Right lobe of liver (tissue), 6 donors: ENCODE data around the gene OVCH1. TPM values are rescaled to one million over a fixed set of nuclear protein-coding genes. Genes with fewer than 3 reads are reported as not detected.

Experiments used
- ATAC-seq, 4 donors: fragments of 200-7000 bp; cut with Tn5 transposase; one replicate each; pipeline ENCODE4 v1.9.1; 2020; ENCODE audit warnings: mild to moderate bottlenecking in 4 of 4, moderate library complexity in 4 of 4
- DNase-seq, 3 donors: peaks; one replicate each; pipeline ENCODE4 v3.0.0-alpha.2; 2020
- H3K27ac ChIP-seq, 3 donors: fragments of 200-600 bp; one replicate each; pipeline ENCODE4 v1.8.0; 2022
- H3K27me3 ChIP-seq, 2 donors: fragments of 200-600 bp; one replicate each; pipeline ENCODE4 v1.8.0; 2022
- H3K36me3 ChIP-seq, 4 donors: fragments of 200-600 bp; sonication (generic) in 1 of 4; one replicate each; pipeline versions ENCODE4 v1.5.1 to v1.8.0; 2017 to 2022; ENCODE audit warnings: control low read depth in 1 of 4
- H3K4me1 ChIP-seq, 4 donors: fragments of 200-600 bp; sonication (generic) in 1 of 4; one replicate each; pipeline versions ENCODE4 v1.5.1 to v1.8.0; 2017 to 2022; ENCODE audit warnings: control low read depth in 1 of 4
- H3K4me3 ChIP-seq, 3 donors: fragments of 200-600 bp; one replicate each; pipeline ENCODE4 v1.8.0; 2022
- H3K9me3 ChIP-seq, 4 donors: fragments of 200-600 bp; sonication (generic) in 1 of 4; one replicate each; pipeline versions ENCODE4 v1.5.1 to v1.8.0; 2017 to 2022; ENCODE audit warnings: control low read depth in 1 of 4
- CTCF ChIP-seq, 4 donors: fragments of 200-600 bp in 3 of 4; fragments of 450-650 bp in 1 of 4; IDR thresholded peaks; one replicate each; pipeline versions ENCODE4 v1.5.1 to v1.8.0; 2016 to 2022; ENCODE audit warnings: antibody characterized with exemption in 4 of 4, mild to moderate bottlenecking in 2 of 4
- POLR2A ChIP-seq: fragments of 450-650 bp; IDR thresholded peaks from one replicate; pipeline ENCODE4 v1.6.1; 2017; ENCODE audit warnings: antibody characterized with exemption, mild to moderate bottlenecking
- WGBS: methylation state at CpG from one replicate; pipeline ENCODE4 v1.1.6; 2018; ENCODE audit warnings: low coverage, low lambda C conversion rate; ENCODE audit not compliant: insufficient coverage; ENCODE audit errors: missing lambda C conversion rate; 5-methylcytosine and 5-hydroxymethylcytosine counted together
- intact Hi-C, 2 donors: fragments of 100-400 bp; cut with DNase I; formaldehyde crosslinking; loops; one replicate each; pipeline versions ENCODE4 v1.11.2 to v1.14.1; 2022
- total RNA-seq, 6 experiments: library from RNA; depleted of rRNA in 2 of 6; stranded (reverse); fragments of >200 nt in 2 of 6; fragmentation: NEBNext Ultra II Directional in 3 of 6; extraction: Animal tissue kit (Norgen Biotek cat#: 25700) in 3 of 6; gene quantifications; one replicate each; pipeline versions ENCODE4 v1.1.0 to v1.2.4, GENCODE V29; 2016 to 2023
- donor health status: DM: no; HTN: yes; CAD: no.
- donor health status: DM: no; HTN: no; CAD: no.
- donor health status: DM: no; HTN: no; CAD: no.
- donor health status: DM: no; HTN: yes; CAD: no.
- donor health status: DM: no; HTN: yes; CAD: no.

OVCH1 gene
- total RNA-seq, 6 experiments from 2014 or later, result 0.05 TPM; not detected in 5

- no peaks in the 10 kb centered on the region for H3K9me3 ChIP-seq
- 83% methylated on average over 3 of the region's 3 CpGs for WGBS
- no peak for ATAC-seq
Measured at GRCh38 chr12:29505122-29505521, 7.6 kb upstream of the OVCH1 start.

GRCh38 chr12:29503283-29503682 is 5.8 kb upstream of the OVCH1 start:
- H3K36me3 ChIP-seq, result no peaks in the 10 kb centered on the region
- H3K4me1 ChIP-seq, result no peaks in the 10 kb centered on the region
- no peaks in the 10 kb centered on the region for H3K27me3 ChIP-seq
- H3K9me3 ChIP-seq, result no peaks in the 10 kb centered on the region
- intact Hi-C loops, result no loop called here
- no peak for TF ChIP-seq CTCF (IDR thresholded peaks at IDR 0.05)
- TF ChIP-seq POLR2A, result no peak
- DNase-seq (no peak), ATAC-seq (no peak)
- H3K4me3 ChIP-seq, result no peak overlapping the region
- H3K27ac ChIP-seq, result no peak overlapping the region

More at GRCh38 chr12:29505122-29505521, 7.6 kb upstream of the OVCH1 start:
- TF ChIP-seq POLR2A, result no peak
- TF ChIP-seq CTCF (IDR thresholded peaks at IDR 0.05), result no peak
- Histone ChIP-seq H3K27me3 (no peaks in the 10 kb centered on the region), H3K36me3 (no peaks in the 10 kb centered on the region), H3K4me1 (no peaks in the 10 kb centered on the region), H3K4me3 (no peak overlapping the region), H3K27ac (no peak overlapping the region)
- intact Hi-C loops, result no loop called here
- DNase-seq, result no peak

GRCh38 chr12:29499235-29499634 is 1.7 kb upstream of the OVCH1 start:
- H3K36me3 ChIP-seq, result no peaks in the 10 kb centered on the region
- no peak overlapping the region for H3K27ac ChIP-seq
- intact Hi-C loops, result no loop called here
- H3K9me3 ChIP-seq, result no peaks in the 10 kb centered on the region
- ATAC-seq, result no peak
- no peak for DNase-seq
- no peaks in the 10 kb centered on the region for H3K4me1 ChIP-seq
- TF ChIP-seq CTCF (IDR thresholded peaks at IDR 0.05) (no peak), POLR2A (no peak)
- no peaks in the 10 kb centered on the region for H3K27me3 ChIP-seq
- 66% methylated on average over 3 of the region's 3 CpGs for WGBS
- H3K4me3 ChIP-seq, result no peak overlapping the region

- Histone ChIP-seq H3K36me3 (no peaks in the 10 kb centered on the region), H3K27ac (no peak overlapping the region), H3K4me3 (no peak overlapping the region), H3K27me3 (no peaks in the 10 kb centered on the region), H3K9me3 (no peaks in the 10 kb centered on the region), H3K4me1 (no peaks in the 10 kb centered on the region)
- 71% methylated on average over 6 of the region's 6 CpGs for WGBS
- DNase-seq (no peak), ATAC-seq (no peak)
- TF ChIP-seq CTCF (IDR thresholded peaks at IDR 0.05) (no peak), POLR2A (no peak)
- intact Hi-C loops, result no loop called here
Measured at GRCh38 chr12:29492891-29493290, 4.6 kb downstream of the OVCH1 start.

GRCh38 chr12:29486972-29487371 is 10.5 kb downstream of the OVCH1 start:
- Histone ChIP-seq H3K36me3 (no peaks in the 10 kb centered on the region), H3K9me3 (no peaks in the 10 kb centered on the region), H3K4me1 (no peaks in the 10 kb centered on the region), H3K27ac (no peak overlapping the region), H3K4me3 (no peak overlapping the region), H3K27me3 (no peaks in the 10 kb centered on the region)
- no peak for TF ChIP-seq POLR2A
- no peak for TF ChIP-seq CTCF (IDR thresholded peaks at IDR 0.05)
- WGBS, result 73% methylated on average over 2 of the region's 2 CpGs
- DNase-seq (no peak), ATAC-seq (no peak)
- intact Hi-C loops, result no loop called here
